NCI-H1930 (cell line): ENCODE results near the gene TUBD1.
A peak's percentile ranks its signal among the peaks of the same experiment; 100 is the strongest.
"Not testable (repeated sequence)": the region's sequence is repeated elsewhere in the genome, so short reads cannot be mapped to it uniquely, and the experiment has no call there.

Experiments used
- DNase-seq, 2 experiments: peaks; one replicate each; lab custom pipeline; 2025; lab: John Stamatoyannopoulos, UW

Gene TUBD1

GRCh38 chr17:59892924-59893675 lies at the start of gene TUBD1, which contains the start of gene RPS6KB1:
Gene TUBD1 (minus strand): TSS chr17:59892943. CDS start chr17:59891002, 1,941 bp downstream.
Gene RPS6KB1 (plus strand): TSS chr17:59893121. CDS start chr17:59893185, 64 bp downstream.
- DNase-seq: peak; percentile 97 to 99

- no peak for DNase-seq
Measured at GRCh38 chr17:59941131-59941530, 48.4 kb upstream of the TUBD1 start.

GRCh38 chr17:59940697-59941096 lies 48.0 kb upstream of the TUBD1 start:
- DNase-seq: not testable (repeated sequence)

- DNase-seq: not testable (repeated sequence)
Measured at GRCh38 chr17:59933317-59933716, 40.6 kb upstream of the TUBD1 start.

GRCh38 chr17:59930768-59931167 lies 38.0 kb upstream of the TUBD1 start:
- not testable (repeated sequence) for DNase-seq

- not testable (repeated sequence) for DNase-seq
Measured at GRCh38 chr17:59930121-59930520, 37.4 kb upstream of the TUBD1 start.

- not testable (repeated sequence) for DNase-seq
Measured at GRCh38 chr17:59920637-59921036, 27.9 kb upstream of the TUBD1 start.

GRCh38 chr17:59916446-59916845 lies 23.7 kb upstream of the TUBD1 start:
- DNase-seq: no peak

GRCh38 chr17:59914274-59914854 lies 21.6 kb upstream of the TUBD1 start:
- peak; percentile 4 to 33 for DNase-seq

GRCh38 chr17:59907467-59907866 lies 14.7 kb upstream of the TUBD1 start:
- no peak for DNase-seq

GRCh38 chr17:59903455-59903854 lies 10.7 kb upstream of the TUBD1 start:
- no peak for DNase-seq

- no peak for DNase-seq
Measured at GRCh38 chr17:59901604-59902003, 8.9 kb upstream of the TUBD1 start.

GRCh38 chr17:59899099-59899498 lies 6.4 kb upstream of the TUBD1 start:
- DNase-seq: no peak

- DNase-seq: no peak
Measured at GRCh38 chr17:59897090-59897489, 4.3 kb upstream of the TUBD1 start.

- no peak for DNase-seq
Measured at GRCh38 chr17:59893676-59894100, 945 bp upstream of the TUBD1 start.

GRCh38 chr17:59892251-59892923 lies 356 bp downstream of the TUBD1 start:
- DNase-seq: no peak

GRCh38 chr17:59890720-59891119 lies 2.0 kb downstream of the TUBD1 start:
- no peak for DNase-seq

- no peak for DNase-seq
Measured at GRCh38 chr17:59888145-59888750, 4.5 kb downstream of the TUBD1 start.

GRCh38 chr17:59884861-59885260 lies 7.9 kb downstream of the TUBD1 start:
- DNase-seq: no peak

- DNase-seq: no peak
Measured at GRCh38 chr17:59878624-59879023, 14.1 kb downstream of the TUBD1 start.

GRCh38 chr17:59877965-59878364 lies 14.8 kb downstream of the TUBD1 start:
- no peak for DNase-seq

- DNase-seq: no peak
Measured at GRCh38 chr17:59876107-59876506, 16.6 kb downstream of the TUBD1 start.
